ENCODE measurements around the gene IQCN.

- TF ChIP-seq CTCF (conservative IDR thresholded peaks at IDR 0.05; ENCODE audit: low read length) (peak; percentile 43), EZH2phosphoT487 (IDR thresholded peaks at IDR 0.05; ENCODE audit: borderline replicate concordance, low read depth, low read length) (no peak)
Measured at GRCh38 chr19:18254546-18255503, 19.4 kb downstream of the IQCN start.
